ENCODE data around the gene KCNIP1.

KCNIP1 gene

GRCh38 chr5:170782438-170782837, 278.6 kb downstream of the KCNIP1 start:
- DNase-seq (ENCODE audit: low spot score): no peak

GRCh38 chr5:170783498-170784247, 279.9 kb downstream of the KCNIP1 start, which contains the start of gene GABRP:
Gene GABRP, plus strand, starts transcription at chr5:170783725. Its CDS starts 4,891 bp downstream, at chr5:170788616.
- DNase-seq (ENCODE audit: low spot score): no peak

GRCh38 chr5:170785416-170785815, 281.6 kb downstream of the KCNIP1 start:
- DNase-seq (ENCODE audit: low spot score): no peak

Data from iPS-NIHi11 (cell line).